ENCODE results near the gene PROSER3. TPM values are rescaled to one million over a fixed set of nuclear protein-coding genes. Genes with fewer than 3 reads are reported as not detected.

Gene PROSER3
- total RNA-seq, 1 donor from 2014 or later = 20.8 TPM

DNA sequence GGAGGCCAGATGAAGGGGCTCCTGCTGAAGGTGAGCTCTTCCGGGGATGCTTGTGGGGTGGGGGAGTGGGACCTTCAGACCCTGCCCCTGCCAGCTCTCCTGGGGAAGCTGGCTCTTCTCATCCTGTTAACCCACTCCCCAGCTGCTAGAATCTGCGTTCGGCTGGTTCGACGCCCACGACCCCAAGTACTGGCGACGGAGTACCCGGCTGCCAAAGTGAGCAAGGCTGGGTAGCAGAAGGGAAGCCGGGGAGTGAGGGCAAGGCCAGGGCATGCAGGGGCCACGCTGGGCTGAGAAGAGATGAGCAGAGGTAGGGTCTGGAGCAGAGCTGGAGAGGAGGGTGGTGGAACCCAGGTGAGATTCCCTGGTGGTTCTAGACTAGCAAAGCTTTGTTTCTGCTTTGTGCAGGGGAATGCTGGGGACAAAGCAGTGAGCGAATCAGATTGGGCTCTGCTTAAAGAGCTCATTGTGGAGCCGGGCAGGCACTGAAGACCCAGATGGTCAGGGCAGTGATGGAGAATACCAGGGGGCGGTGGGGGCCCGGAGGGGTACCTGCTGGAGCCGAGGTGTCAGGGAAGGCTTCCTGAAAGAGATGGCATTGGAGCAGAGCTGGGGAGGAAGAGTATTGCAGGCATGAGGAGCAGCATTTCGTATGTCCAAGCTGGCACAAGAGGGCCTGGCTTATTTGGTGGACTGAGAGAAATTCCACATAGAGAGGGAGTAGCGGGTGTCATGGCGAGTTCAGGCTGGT, 29.8 kb upstream of the PROSER3 start:
- TF ChIP-seq CTCF (IDR thresholded peaks at IDR 0.05) = no peak
- intact Hi-C loops (cut with DNase I) = no loop called here
- no peak overlapping the region for H3K4me3 ChIP-seq
- H3K4me1 ChIP-seq = no peaks in the 10 kb centered on the region
- no peak for ATAC-seq
- no peaks in the 10 kb centered on the region for H3K27me3 ChIP-seq (ENCODE audit: low read depth)
- H3K36me3 ChIP-seq = peaks cover 100% of the 10 kb centered on the region
- H3K27ac ChIP-seq = no peak overlapping the region
- no peak for DNase-seq
- no peaks in the 10 kb centered on the region for H3K9me3 ChIP-seq

DNA sequence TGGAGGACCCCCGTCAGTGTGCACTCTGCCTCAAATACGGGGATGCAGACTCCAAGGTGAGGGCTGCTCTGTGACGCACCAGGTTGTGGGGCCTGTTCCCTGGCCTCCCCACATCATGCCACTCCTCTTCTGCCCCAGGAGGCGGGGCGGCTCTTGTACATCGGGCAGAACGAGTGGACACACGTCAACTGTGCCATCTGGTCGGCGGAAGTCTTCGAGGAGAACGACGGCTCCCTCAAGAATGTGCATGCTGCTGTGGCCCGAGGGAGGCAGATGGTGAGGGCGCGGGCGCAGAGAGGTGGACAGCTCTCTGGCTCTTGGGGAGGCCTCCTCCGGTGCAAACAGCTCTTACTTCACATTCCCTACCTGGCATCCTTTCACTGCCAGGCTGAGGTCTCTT, 29.0 kb upstream of the PROSER3 start:
- intact Hi-C loops (cut with DNase I) = no loop called here
- no peaks in the 10 kb centered on the region for H3K4me1 ChIP-seq
- no peak overlapping the region for H3K4me3 ChIP-seq
- no peaks in the 10 kb centered on the region for H3K9me3 ChIP-seq
- no peak for TF ChIP-seq CTCF (IDR thresholded peaks at IDR 0.05)
- DNase-seq (no peak), ATAC-seq (no peak)
- H3K27ac ChIP-seq = no peak overlapping the region
- peaks cover 100% of the 10 kb centered on the region for H3K36me3 ChIP-seq
- no peaks in the 10 kb centered on the region for H3K27me3 ChIP-seq (ENCODE audit: low read depth)

GRCh38 chr19:35729763-35730162, 28.2 kb upstream of the PROSER3 start:
- Histone ChIP-seq H3K4me1 (no peaks in the 10 kb centered on the region), H3K4me3 (no peak overlapping the region), H3K9me3 (no peaks in the 10 kb centered on the region), H3K27ac (no peak overlapping the region), H3K36me3 (peaks cover 100% of the 10 kb centered on the region), H3K27me3 (ENCODE audit: low read depth) (no peaks in the 10 kb centered on the region)
- intact Hi-C loops (cut with DNase I) = no loop called here
- no peak for DNase-seq
- ATAC-seq = no peak
- TF ChIP-seq CTCF (IDR thresholded peaks at IDR 0.05) = no peak

- ATAC-seq = no peak
- H3K9me3 ChIP-seq = no peaks in the 10 kb centered on the region
- H3K27me3 ChIP-seq (ENCODE audit: low read depth) = no peaks in the 10 kb centered on the region
- intact Hi-C loops (cut with DNase I) = no loop called here
- no peak for TF ChIP-seq CTCF (IDR thresholded peaks at IDR 0.05)
- peaks cover 100% of the 10 kb centered on the region for H3K36me3 ChIP-seq
- no peaks in the 10 kb centered on the region for H3K4me1 ChIP-seq
- no peak overlapping the region for H3K4me3 ChIP-seq
- no peak overlapping the region for H3K27ac ChIP-seq
- DNase-seq = no peak
Measured at GRCh38 chr19:35730326-35730725, 27.6 kb upstream of the PROSER3 start.

DNA sequence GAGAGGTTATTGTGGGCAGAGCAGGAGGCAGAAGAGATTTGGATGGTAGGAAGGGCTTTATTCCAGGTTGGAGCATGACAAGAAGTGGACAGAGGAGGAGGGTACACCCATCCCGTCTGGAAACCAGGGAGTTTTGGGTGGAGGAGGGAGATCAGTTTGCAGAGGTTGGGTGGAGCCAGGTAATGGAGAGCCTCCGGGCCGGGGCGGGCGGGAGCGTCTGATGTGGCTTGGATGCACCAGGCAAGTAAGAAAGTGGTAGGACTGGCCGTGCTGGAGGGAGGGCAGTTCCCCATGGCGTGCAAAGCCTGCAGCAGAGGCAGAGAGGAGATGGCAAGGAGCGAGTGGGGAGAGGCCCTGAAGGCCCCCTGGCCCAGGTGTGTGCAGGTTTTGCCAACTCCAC, 26.6 kb upstream of the PROSER3 start:
- Histone ChIP-seq H3K4me1 (no peaks in the 10 kb centered on the region), H3K27ac (no peak overlapping the region), H3K27me3 (ENCODE audit: low read depth) (no peaks in the 10 kb centered on the region), H3K4me3 (no peak overlapping the region), H3K36me3 (peaks cover 100% of the 10 kb centered on the region), H3K9me3 (no peaks in the 10 kb centered on the region)
- DNase-seq (no peak), ATAC-seq (no peak)
- intact Hi-C loops (cut with DNase I) = no loop called here
- no peak for TF ChIP-seq CTCF (IDR thresholded peaks at IDR 0.05)

Data from lower lobe of right lung (tissue), 2 donors.